Liver (tissue), 3 donors: ENCODE measurements around the gene TBRG4.
A peak's percentile ranks its signal among the peaks of the same experiment; 100 is the strongest.

Experiments
- EGR1 ChIP-seq, 2 donors: IDR thresholded peaks; 2 replicates each; pipeline ENCODE4 v1.6.1; 2016 to 2018; ENCODE audit warnings: antibody characterized with exemption in 2 of 2, low read depth in 2 of 2
- FOXA1 ChIP-seq: IDR thresholded peaks from 2 replicates; pipeline ENCODE4 v1.6.1; 2016; ENCODE audit warnings: antibody characterized with exemption
- GABPA ChIP-seq, 2 donors: IDR thresholded peaks in 1 of 2; conservative IDR thresholded peaks in 1 of 2; 2 replicates each; pipeline ENCODE4 v1.6.1; 2016; ENCODE audit warnings: antibody characterized with exemption in 2 of 2, mild to moderate bottlenecking in 1 of 2, moderate library complexity in 1 of 2
- JUND ChIP-seq, 2 donors: IDR thresholded peaks; 2 replicates each; pipeline ENCODE4 v1.6.1; 2016; ENCODE audit warnings: antibody characterized with exemption in 2 of 2
- RAD21 ChIP-seq, 2 donors: IDR thresholded peaks; 2 replicates each; pipeline ENCODE4 v1.6.1; 2016; ENCODE audit warnings: antibody characterized with exemption in 2 of 2, mild to moderate bottlenecking in 2 of 2
- SP1 ChIP-seq: IDR thresholded peaks from 2 replicates; pipeline ENCODE4 v1.6.1; 2018; ENCODE audit warnings: antibody characterized with exemption, mild to moderate bottlenecking
- TAF1 ChIP-seq: conservative IDR thresholded peaks from 2 replicates; pipeline ENCODE4 v1.6.1; 2016; ENCODE audit warnings: antibody characterized with exemption, mild to moderate bottlenecking
- YY1 ChIP-seq: IDR thresholded peaks from 2 replicates; pipeline ENCODE4 v1.6.1; 2016; ENCODE audit warnings: antibody characterized with exemption, mild to moderate bottlenecking
- TF ChIP-seq, protein P1 (sequence below): fragments of 150-350 bp; IDR thresholded peaks from 2 replicates; pipeline ENCODE4 v1.5.1; 2017; ENCODE audit warnings: improper control_type of control experiment, low read depth, low read length; ENCODE audit not compliant: missing input control
- TF ChIP-seq, protein P2 (sequence below): IDR thresholded peaks from 2 replicates; pipeline ENCODE4 v1.6.1; 2016; ENCODE audit warnings: antibody characterized with exemption
- TF ChIP-seq, protein P3 (sequence below): IDR thresholded peaks from 2 replicates; pipeline ENCODE4 v1.6.1; 2016; ENCODE audit warnings: antibody characterized with exemption, mild to moderate bottlenecking
- TF ChIP-seq, protein P4 (sequence below): IDR thresholded peaks from 2 replicates; pipeline ENCODE4 v1.6.1; 2016; ENCODE audit warnings: antibody characterized with exemption
- donor health status: healthy.
- donor health status: healthy.

DNA sequence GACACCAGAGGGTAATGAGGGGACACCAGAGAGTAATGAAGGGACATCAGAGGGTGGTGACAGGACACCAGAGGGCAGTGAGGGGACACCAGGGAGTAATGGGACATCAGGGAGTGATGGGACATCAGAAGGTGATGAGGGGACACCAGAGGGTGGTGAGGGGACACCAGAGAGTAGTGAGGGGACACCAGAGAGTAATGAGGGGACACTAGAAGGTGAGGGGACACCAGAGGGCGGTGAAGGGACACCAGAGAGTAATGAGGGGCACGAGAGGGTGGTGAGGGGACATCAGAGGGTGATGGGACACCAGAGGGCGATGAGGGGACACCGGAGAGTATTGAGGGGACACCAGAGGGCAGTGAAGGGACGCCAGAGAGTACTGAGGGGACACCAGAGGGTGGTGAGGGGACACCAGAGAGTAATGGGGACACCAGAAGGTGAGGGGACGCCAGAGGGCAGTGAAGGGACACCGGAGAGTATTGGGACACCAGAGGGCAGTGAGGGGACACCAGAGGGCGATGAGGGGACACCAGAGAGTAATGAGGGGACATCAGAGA is 33.3 kb downstream of the TBRG4 start:
- TF ChIP-seq, protein P1, sequence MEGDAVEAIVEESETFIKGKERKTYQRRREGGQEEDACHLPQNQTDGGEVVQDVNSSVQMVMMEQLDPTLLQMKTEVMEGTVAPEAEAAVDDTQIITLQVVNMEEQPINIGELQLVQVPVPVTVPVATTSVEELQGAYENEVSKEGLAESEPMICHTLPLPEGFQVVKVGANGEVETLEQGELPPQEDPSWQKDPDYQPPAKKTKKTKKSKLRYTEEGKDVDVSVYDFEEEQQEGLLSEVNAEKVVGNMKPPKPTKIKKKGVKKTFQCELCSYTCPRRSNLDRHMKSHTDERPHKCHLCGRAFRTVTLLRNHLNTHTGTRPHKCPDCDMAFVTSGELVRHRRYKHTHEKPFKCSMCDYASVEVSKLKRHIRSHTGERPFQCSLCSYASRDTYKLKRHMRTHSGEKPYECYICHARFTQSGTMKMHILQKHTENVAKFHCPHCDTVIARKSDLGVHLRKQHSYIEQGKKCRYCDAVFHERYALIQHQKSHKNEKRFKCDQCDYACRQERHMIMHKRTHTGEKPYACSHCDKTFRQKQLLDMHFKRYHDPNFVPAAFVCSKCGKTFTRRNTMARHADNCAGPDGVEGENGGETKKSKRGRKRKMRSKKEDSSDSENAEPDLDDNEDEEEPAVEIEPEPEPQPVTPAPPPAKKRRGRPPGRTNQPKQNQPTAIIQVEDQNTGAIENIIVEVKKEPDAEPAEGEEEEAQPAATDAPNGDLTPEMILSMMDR: no peak
- TF ChIP-seq RAD21 (IDR thresholded peaks at IDR 0.05): peak in 1 of 2 donors; percentile 5
- TF ChIP-seq, protein P2, sequence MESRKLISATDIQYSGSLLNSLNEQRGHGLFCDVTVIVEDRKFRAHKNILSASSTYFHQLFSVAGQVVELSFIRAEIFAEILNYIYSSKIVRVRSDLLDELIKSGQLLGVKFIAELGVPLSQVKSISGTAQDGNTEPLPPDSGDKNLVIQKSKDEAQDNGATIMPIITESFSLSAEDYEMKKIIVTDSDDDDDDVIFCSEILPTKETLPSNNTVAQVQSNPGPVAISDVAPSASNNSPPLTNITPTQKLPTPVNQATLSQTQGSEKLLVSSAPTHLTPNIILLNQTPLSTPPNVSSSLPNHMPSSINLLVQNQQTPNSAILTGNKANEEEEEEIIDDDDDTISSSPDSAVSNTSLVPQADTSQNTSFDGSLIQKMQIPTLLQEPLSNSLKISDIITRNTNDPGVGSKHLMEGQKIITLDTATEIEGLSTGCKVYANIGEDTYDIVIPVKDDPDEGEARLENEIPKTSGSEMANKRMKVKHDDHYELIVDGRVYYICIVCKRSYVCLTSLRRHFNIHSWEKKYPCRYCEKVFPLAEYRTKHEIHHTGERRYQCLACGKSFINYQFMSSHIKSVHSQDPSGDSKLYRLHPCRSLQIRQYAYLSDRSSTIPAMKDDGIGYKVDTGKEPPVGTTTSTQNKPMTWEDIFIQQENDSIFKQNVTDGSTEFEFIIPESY: no peak
- TF ChIP-seq YY1: no peak
- TF ChIP-seq JUND (IDR thresholded peaks at IDR 0.05): no peak
- TF ChIP-seq EGR1 (IDR thresholded peaks at IDR 0.05; ENCODE audit: low read depth in 2 of 2): no peak
- no peak for TF ChIP-seq GABPA (IDR thresholded peaks at IDR 0.05 in 1 of 2, conservative IDR thresholded peaks at IDR 0.05 in 1 of 2)
- TF ChIP-seq SP1: no peak
- TF ChIP-seq, protein P3, sequence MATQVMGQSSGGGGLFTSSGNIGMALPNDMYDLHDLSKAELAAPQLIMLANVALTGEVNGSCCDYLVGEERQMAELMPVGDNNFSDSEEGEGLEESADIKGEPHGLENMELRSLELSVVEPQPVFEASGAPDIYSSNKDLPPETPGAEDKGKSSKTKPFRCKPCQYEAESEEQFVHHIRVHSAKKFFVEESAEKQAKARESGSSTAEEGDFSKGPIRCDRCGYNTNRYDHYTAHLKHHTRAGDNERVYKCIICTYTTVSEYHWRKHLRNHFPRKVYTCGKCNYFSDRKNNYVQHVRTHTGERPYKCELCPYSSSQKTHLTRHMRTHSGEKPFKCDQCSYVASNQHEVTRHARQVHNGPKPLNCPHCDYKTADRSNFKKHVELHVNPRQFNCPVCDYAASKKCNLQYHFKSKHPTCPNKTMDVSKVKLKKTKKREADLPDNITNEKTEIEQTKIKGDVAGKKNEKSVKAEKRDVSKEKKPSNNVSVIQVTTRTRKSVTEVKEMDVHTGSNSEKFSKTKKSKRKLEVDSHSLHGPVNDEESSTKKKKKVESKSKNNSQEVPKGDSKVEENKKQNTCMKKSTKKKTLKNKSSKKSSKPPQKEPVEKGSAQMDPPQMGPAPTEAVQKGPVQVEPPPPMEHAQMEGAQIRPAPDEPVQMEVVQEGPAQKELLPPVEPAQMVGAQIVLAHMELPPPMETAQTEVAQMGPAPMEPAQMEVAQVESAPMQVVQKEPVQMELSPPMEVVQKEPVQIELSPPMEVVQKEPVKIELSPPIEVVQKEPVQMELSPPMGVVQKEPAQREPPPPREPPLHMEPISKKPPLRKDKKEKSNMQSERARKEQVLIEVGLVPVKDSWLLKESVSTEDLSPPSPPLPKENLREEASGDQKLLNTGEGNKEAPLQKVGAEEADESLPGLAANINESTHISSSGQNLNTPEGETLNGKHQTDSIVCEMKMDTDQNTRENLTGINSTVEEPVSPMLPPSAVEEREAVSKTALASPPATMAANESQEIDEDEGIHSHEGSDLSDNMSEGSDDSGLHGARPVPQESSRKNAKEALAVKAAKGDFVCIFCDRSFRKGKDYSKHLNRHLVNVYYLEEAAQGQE: no peak
- TF ChIP-seq, protein P4, sequence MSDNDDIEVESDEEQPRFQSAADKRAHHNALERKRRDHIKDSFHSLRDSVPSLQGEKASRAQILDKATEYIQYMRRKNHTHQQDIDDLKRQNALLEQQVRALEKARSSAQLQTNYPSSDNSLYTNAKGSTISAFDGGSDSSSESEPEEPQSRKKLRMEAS: no peak
- no peak for TF ChIP-seq FOXA1
- no peak for TF ChIP-seq TAF1
